ENCODE results near the gene KCNJ10.

DNA sequence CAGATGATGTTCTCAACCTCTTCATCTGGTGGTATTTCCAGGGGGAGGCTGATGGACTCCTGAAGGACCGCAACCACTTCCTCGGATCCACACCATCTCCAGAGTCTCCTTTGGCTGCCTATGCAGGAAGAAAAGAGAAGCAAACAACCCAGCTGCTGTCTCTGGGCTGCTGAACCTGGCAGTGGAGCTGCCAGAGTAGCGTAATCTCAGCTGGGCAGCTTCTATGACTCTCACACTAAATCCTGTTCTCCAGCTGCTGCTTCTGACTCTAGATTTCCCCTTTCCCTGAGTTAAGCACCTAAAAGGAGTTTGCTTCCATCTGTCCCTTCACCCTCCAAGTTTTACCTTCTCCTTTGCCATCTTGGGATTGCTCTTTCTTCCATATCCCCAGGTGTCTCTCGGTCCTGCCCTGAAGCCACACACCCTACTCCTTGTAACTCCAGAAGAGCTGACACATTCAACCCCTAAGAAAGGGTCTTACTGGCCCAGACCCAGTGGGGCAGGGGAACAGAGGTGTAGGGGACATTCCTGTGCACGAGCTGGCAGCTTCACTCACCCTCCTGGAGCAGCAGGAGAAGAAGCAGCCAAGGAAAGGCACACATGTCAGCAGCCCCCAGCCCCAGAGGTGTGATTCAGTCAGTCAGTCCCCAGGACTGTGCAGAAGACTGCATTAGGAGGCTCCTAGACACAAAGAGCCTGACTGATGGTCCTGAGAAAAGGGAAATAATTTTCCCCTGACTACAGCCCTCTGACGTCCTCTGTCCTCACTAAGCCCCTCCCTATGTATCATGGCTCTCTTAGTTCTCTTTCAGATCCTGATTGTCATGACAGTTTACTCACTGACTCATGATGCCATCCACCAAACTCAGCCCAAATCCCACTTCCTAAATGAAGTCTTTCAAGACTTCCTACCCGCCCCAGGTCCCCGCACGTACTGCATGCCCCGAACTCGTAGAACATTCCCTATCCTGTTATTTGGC lies 116.1 kb downstream of the KCNJ10 start, which contains the start of gene SLAMF9:
- TF ChIP-seq, protein P1, sequence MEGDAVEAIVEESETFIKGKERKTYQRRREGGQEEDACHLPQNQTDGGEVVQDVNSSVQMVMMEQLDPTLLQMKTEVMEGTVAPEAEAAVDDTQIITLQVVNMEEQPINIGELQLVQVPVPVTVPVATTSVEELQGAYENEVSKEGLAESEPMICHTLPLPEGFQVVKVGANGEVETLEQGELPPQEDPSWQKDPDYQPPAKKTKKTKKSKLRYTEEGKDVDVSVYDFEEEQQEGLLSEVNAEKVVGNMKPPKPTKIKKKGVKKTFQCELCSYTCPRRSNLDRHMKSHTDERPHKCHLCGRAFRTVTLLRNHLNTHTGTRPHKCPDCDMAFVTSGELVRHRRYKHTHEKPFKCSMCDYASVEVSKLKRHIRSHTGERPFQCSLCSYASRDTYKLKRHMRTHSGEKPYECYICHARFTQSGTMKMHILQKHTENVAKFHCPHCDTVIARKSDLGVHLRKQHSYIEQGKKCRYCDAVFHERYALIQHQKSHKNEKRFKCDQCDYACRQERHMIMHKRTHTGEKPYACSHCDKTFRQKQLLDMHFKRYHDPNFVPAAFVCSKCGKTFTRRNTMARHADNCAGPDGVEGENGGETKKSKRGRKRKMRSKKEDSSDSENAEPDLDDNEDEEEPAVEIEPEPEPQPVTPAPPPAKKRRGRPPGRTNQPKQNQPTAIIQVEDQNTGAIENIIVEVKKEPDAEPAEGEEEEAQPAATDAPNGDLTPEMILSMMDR (IDR thresholded peaks at IDR 0.05; ENCODE audit: poor library complexity), result no peak
- no peak for TF ChIP-seq EZH2phosphoT487 (IDR thresholded peaks at IDR 0.05; ENCODE audit: low read depth, severe bottlenecking, unreplicated experiment)
